A204.1 (cell line): ENCODE measurements around the gene PDS5B.
A peak's percentile ranks its signal among the peaks of the same experiment; 100 is the strongest.

Source experiments
- FAIRE-seq: peaks from 2 replicates; lab custom pipeline; 2012; peaks lifted over from hg19 to GRCh38; lab: Jason Lieb, UNC

The PDS5B gene

DNA sequence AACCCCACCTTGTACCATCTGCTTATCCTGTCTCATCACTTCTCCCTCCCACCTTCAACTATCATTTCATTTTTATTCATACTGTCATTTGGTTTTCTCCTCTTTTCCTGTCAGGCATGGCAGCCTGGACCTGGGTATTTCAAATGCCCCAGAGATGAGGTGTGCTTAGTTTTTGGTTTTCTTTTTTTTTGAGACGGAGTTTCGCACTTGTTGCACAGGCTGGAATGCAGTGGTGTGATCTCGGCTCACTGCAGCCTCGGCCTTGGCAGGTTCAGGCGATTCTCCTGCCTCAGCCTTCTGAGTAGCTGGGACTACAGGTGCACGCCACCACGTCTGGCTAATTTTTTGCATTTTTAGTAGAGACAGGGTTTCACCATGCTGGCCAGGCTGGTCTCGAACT is 5.8 kb downstream of the PDS5B start:
- FAIRE-seq = no peak

GRCh38 chr13:32594157-32594738 is 8.0 kb downstream of the PDS5B start:
- no peak for FAIRE-seq

DNA sequence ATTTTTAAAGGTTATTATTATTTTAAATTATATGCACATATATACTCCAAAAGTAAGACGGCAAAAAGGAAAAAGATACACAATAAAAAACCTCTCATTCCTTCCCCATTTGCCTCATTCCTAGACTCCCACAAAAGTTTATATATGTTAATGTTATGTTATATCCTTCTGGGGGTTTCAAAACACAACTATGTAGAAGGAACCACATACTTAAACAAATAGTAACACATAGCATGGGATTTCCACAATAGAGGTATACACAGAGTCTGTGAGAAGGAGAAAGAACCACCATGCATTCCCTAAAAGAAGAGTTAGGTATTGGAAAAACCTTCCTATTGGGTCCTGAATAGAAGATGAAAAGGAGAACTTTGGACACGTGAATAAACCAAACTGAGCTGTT is 9.1 kb downstream of the PDS5B start:
- FAIRE-seq = no peak

DNA sequence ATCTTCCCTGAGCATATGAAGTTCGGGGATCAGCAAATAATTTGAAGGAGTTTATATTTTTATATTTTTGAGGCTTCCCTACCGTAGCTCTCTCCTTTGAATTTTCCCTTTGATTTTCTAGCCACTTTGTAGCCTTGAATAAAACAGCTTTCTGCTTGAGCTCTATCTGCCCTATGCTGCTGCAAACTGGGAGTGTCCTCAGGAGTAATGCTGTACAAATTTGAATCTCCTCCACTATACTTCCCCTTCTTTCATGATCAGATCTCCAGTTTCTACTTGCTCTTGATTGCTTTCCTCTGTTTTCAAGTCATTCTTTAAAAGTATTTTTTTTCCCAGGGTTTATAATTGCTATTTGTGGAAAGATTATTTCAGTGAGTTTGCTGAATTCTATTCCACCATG is 14.6 kb downstream of the PDS5B start:
- FAIRE-seq = no peak

GRCh38 chr13:32609428-32609827 is 23.2 kb downstream of the PDS5B start:
- no peak for FAIRE-seq

GRCh38 chr13:32610538-32610937 is 24.3 kb downstream of the PDS5B start:
- no peak for FAIRE-seq

- no peak for FAIRE-seq
Observed at GRCh38 chr13:32610977-32611376, 24.7 kb downstream of the PDS5B start.

DNA sequence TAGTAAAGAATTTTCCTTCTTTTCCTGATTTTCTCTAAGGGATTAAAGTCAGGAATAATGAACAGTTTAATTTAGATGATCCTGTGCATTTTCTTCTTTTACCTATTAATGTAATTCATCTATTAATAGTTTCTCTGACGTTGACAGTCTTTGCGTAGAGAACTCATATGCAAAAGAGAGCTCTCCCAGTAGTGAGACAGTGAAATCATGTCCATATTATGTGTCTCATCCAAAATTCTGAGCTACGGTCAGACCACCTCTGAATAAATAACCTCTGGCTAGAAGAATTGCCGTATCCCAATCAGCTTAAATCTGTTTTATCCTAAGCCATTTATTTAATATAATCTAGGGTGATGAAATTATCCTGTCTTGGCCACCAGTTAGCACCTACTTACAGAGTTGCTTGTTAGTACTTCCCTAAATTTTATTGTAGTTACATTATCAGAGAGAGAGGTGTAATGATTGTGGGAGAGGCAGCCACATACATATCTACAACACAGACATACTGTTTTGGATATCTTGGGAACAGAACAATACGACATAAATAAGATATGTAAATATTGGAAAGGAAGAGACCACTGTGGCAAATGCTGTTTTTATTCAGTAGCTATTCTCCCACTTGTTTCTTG is 30.7 kb downstream of the PDS5B start:
- peak; percentile 6 for FAIRE-seq

DNA sequence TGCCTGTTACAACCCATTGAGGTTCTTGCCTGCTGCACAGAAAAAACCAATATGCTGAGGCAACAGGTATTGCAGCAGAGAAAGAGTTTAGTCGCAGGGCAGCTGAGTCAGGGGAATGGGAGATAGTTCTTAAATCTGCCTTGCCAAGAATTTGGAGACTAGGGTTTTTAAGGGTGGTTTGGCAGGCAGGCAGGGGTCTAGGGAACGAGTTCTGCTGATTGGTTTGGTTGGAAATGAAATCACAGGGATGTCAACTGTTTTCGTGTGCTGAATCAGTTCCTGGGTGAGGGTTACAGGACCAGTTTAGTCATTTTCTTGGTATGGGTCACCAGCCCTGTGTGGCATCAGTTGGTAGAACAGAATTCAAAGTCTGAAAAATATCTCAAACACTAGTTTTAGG is 36.6 kb downstream of the PDS5B start:
- FAIRE-seq = no peak

DNA sequence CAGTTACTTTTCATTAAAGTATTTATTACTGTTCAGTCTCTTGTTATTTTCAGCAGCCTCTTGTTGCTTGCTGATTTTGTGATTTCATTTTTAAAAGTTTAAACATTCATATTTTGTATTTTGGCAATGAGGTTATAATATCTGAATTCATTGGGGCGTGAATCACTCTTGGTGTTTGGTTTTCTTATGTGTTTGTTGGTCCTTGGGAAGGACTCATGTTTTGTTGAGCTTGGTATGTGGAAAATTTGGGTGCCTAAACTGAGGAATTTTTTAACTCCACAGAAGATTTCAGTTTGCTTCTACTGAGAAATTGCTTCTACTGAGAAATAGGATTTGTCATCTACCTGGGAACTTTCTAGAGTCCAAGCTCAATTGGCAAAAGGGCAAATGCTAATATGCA is 38.2 kb downstream of the PDS5B start:
- no peak for FAIRE-seq

DNA sequence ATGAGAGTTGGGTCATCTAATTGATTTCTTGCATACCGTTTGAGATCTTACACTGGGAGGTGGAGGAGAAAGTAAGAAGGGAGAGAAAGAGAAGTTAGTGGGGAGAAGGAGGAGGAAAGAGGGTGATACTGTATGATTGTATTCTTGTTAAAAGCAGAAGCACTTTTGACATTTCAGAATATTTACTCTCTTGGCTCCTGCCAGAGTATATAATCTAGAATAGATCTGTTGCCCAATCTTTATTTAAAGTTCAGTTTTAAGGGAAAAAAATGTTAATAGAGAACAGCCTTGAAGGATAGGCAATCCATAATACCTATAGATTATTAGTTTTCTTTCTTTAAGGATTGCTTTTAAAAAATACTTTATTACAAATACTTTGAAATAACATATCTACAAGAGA is 41.5 kb downstream of the PDS5B start:
- FAIRE-seq = no peak

DNA sequence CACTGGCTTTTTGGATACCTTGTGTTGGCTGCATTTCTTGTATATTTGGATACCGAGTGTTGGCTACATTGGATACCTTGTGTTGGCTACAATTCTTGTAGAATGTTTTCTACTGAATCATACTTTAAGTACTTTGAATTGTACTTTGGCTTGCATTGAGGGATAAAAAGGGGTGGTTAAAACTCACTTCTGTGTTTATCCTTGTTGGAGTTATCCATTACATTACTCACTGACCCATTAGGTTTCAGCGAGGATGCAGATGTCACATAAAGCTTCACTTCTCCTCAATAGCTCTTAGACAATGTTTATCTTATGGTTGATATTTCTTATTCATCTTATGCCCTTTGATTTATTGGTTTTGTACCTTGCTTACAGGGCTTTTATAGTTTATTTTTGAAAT is 43.1 kb downstream of the PDS5B start:
- no peak for FAIRE-seq

DNA sequence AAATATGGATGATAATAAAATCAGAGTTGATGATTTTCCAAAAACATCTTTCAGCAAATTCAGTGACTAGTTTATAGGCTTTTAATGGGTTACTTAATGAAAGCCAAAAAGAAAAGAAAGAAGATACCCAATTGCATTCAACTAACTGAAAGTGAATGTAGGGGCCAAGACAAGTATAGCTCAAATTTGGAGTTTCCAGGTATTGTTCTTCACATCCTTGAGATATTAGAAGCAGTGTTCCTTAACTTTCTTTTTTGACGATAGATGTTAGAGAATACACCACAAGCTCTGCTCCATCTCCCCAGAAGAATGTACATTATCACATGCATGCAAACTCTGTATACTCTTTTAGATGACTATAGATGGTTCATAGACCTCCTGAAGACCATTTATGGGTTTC is 43.6 kb downstream of the PDS5B start:
- FAIRE-seq = no peak

DNA sequence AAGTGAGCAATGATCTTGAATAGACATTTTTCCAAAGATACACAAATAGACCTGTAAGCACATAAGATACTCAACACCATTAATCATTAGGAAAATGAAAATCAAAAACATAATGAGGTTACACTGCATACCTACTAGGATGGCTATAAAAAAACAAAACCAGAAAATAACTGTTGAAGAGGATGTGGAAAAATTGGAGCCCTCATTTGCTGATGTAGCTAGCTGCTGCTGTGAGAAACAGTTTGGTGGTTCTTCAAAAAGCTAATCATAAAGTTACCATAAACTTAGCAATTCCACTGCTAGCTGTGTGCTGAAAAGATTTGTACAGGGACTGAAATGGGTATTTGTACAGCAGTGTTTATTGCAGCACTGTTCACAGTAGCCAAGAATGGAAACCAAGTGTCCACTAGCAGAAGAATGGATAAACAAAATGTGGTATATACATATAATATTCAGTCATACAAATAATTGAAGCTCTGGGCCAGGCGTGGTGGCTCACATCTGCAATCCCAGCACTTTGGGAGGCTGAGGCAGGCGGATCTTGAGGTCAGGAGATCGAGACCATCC is 46.2 kb downstream of the PDS5B start:
- FAIRE-seq = no peak

DNA sequence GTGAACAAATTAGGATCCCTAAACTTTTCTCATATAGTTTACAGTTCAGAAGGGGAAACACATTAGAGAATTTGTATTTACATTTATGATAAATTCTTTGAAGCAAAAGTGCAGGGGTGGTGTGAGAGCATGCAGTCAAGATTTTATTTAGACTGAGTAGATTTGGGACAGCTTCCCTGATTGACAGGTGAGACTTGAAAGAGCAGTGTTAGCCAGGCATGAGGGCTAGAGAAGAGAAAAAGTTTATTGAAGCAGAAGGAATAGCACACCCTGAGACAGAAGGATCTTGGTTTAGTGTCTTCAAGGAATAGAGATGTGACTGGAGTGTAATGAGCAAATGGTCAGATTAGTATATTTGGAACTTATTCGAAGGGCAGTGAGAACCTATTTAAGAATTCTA is 50.5 kb downstream of the PDS5B start:
- no peak for FAIRE-seq

GRCh38 chr13:32638739-32639138 is 52.5 kb downstream of the PDS5B start:
- no peak for FAIRE-seq

DNA sequence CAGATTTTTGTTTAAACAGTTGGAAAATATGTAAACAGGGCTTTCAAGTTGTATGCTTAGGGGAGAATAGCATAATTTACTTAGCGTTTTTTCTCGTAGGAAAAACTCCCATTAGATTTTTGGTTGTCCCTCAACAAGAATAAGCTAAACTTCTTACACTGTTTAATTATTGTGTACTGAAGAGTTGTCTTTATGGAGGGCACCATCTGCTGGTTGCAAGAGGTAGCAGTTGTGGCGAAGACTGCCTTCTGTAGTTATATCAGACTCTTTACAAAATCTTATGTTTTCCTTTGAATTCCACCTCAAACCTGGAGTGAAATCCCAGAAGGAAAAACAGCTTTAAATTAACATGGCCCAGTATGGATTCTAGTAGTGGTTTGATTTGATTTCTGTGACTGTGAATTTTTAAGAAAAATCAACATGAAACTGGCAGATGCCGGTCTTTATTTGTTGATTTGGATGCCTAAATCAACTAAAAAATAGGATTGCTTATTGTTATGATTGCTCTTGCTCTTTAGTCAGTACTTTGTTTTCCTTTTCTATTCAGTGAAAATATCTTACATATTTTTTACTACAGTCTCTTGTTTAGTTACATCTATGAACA is 53.4 kb downstream of the PDS5B start:
- FAIRE-seq = peak; percentile 96

- FAIRE-seq = no peak
Observed at GRCh38 chr13:32642316-32642715, 56.1 kb downstream of the PDS5B start.

- no peak for FAIRE-seq
Observed at GRCh38 chr13:32642858-32643257, 56.6 kb downstream of the PDS5B start.

DNA sequence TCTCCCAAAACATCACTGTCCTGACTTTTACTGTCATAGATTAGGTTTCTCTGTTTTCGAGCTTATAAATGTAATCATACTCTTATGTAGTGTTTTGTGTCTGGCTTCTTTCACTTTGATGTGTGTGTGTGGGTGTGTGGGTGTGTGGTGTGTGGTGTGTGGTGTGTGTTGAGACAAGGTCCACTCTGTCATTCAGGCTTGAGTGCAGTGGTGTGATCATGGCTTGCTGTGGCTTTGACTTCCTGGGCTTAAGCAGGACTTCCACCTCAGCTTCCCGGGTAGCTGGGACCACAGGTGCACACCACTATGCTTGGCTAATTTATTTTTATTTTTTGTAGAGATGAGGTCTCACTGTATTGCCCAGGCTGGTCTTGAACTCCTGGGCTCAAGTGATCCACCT is 59.6 kb downstream of the PDS5B start:
- FAIRE-seq = no peak

- no peak for FAIRE-seq
Observed at GRCh38 chr13:32647926-32648325, 61.7 kb downstream of the PDS5B start.

GRCh38 chr13:32650705-32651311 is 64.6 kb downstream of the PDS5B start:
- FAIRE-seq = peak; percentile 96

- no peak for FAIRE-seq
Observed at GRCh38 chr13:32657309-32657708, 71.1 kb downstream of the PDS5B start.
